Measurements from ENCODE around the gene TNFRSF17.

DNA sequence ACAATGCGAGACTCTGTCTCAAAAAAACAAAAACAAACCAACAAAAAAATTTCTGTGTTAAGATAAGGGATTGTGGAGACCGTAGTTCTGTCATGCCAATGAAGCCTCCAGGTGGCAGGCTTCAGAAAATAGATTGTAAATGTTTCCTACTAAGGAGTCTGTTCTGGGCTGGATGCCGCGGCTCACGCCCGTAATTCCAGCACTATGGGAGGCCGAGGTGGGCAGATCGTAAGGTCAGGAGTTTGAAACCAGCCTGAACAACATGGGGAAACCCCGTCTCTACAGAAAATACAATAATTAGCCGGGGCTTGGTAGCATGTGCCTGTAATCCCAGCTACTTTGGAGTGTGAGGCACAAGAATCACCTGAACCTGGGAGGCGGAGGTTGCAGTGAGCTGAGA is 7.1 kb downstream of the TNFRSF17 start:
- TF ChIP-seq CTCF (conservative IDR thresholded peaks at IDR 0.05 in 1 of 2, IDR thresholded peaks at IDR 0.05 in 1 of 2; ENCODE audit: extremely low read depth in 1 of 2, insufficient read depth in 1 of 2, low read depth in 1 of 2, low read length in 2 of 2), result peak in 1 of 2 donors; percentile 7
- no peak for TF ChIP-seq EZH2 (IDR thresholded peaks at IDR 0.05; ENCODE audit: borderline replicate concordance, low read length)

Measured in mammary epithelial cell (primary cell).